ENCODE results near the gene TMEM178A.

TMEM178A gene

DNA sequence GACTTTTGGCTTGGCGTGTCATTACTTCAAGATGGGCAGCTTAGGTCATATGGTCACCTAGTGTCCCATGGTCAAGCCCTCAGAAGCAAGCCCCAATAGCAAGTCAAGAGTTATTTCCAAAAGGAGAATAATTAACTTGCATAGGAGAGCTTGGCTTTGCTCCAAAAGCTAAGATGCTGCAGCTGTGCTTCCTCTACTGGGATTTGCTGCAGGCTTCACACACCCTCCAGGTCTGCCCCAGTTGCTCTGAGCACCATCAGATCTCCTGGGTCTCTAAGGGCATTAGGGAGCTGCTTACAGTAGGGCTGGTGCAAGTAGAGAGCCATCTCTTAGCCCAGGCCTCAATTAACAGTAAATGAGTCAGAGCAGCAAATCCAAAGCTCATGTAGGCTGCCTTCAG, 66.8 kb downstream of the TMEM178A start:
- H3K27me3 ChIP-seq (replicated peaks; ENCODE audit: insufficient read depth, low read length), result no peaks in the 10 kb centered on the region
- DNase-seq, result no peak
- no peaks in the 10 kb centered on the region for H3K9me3 ChIP-seq (replicated peaks; ENCODE audit: insufficient read depth, low read length)
- H3K79me2 ChIP-seq (ENCODE audit: low read length), result no peaks in the 10 kb centered on the region
- no peak overlapping the region for H3K27ac ChIP-seq (ENCODE audit: low read length)
- H3K4me2 ChIP-seq (ENCODE audit: low read depth, low read length), result no peak overlapping the region
- no peaks in the 10 kb centered on the region for H3K36me3 ChIP-seq (replicated peaks; ENCODE audit: insufficient read depth, low read length)
- H3K4me3 ChIP-seq (ENCODE audit: low read length), result no peak overlapping the region
- no peaks in the 10 kb centered on the region for H4K20me1 ChIP-seq (ENCODE audit: insufficient read depth, low read length)
- H3F3A ChIP-seq (ENCODE audit: insufficient read depth, low read length), result no peaks in the 10 kb centered on the region
- H3K4me1 ChIP-seq (ENCODE audit: low read length), result 0 out of 2 replicates have a peak, but pooled peaks cover 5% of the 10 kb centered on the region
- H3K9ac ChIP-seq (ENCODE audit: low read length), result no peak overlapping the region
- H2AFZ ChIP-seq (ENCODE audit: low read length), result no peak overlapping the region
- no peaks in the 10 kb centered on the region for H3K9me2 ChIP-seq (replicated peaks; ENCODE audit: insufficient read depth, low read length)
- TF ChIP-seq EZH2 (optimal IDR thresholded peaks at IDR 0.05; ENCODE audit: low read depth, low read length) (no peak), EZH2phosphoT487 (IDR thresholded peaks at IDR 0.05; ENCODE audit: low read length) (no peak)
- TF ChIP-seq, protein P1, sequence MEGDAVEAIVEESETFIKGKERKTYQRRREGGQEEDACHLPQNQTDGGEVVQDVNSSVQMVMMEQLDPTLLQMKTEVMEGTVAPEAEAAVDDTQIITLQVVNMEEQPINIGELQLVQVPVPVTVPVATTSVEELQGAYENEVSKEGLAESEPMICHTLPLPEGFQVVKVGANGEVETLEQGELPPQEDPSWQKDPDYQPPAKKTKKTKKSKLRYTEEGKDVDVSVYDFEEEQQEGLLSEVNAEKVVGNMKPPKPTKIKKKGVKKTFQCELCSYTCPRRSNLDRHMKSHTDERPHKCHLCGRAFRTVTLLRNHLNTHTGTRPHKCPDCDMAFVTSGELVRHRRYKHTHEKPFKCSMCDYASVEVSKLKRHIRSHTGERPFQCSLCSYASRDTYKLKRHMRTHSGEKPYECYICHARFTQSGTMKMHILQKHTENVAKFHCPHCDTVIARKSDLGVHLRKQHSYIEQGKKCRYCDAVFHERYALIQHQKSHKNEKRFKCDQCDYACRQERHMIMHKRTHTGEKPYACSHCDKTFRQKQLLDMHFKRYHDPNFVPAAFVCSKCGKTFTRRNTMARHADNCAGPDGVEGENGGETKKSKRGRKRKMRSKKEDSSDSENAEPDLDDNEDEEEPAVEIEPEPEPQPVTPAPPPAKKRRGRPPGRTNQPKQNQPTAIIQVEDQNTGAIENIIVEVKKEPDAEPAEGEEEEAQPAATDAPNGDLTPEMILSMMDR (IDR thresholded peaks at IDR 0.05; ENCODE audit: low read length), result no peak

DNA sequence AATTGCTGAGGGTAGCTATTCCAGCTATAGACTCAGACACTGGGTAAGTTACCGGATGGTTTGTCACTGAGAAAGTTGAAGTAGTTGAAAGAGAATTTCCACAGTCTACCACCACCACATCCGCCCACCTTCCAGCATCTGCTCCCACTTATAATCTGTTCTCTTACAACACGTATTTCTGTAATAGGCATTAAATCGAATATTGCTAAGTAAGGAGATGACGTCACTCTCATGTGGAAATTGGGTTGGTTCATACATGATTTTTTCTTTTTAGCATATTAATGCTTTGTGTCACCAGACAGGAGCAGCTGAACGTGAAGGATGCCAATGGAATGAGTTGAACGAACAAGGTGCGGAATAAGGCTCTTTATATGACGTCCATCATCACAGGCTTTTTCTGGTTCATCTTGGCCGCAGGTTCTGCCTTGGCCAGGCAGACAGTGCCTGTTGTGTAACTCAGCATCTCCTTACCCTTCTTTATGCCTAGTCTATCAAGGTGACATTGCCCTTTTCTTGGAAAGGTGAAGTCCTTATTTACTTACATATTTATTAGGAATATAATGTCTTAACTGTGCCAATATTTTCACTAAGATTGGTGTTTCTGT, 67.5 kb downstream of the TMEM178A start:
- H3K27me3 ChIP-seq (replicated peaks; ENCODE audit: insufficient read depth, low read length), result no peaks in the 10 kb centered on the region
- no peaks in the 10 kb centered on the region for H4K20me1 ChIP-seq (ENCODE audit: insufficient read depth, low read length)
- TF ChIP-seq EZH2 (optimal IDR thresholded peaks at IDR 0.05; ENCODE audit: low read depth, low read length), result no peak
- TF ChIP-seq, protein P1 (IDR thresholded peaks at IDR 0.05; ENCODE audit: low read length), result no peak
- no peak for TF ChIP-seq EZH2phosphoT487 (IDR thresholded peaks at IDR 0.05; ENCODE audit: low read length)
- no peak overlapping the region for H3K4me3 ChIP-seq (ENCODE audit: low read length)
- H2AFZ ChIP-seq (ENCODE audit: low read length), result no peak overlapping the region
- 0 out of 2 replicates have a peak, but pooled peaks cover 5% of the 10 kb centered on the region for H3K4me1 ChIP-seq (ENCODE audit: low read length)
- no peak for DNase-seq
- no peak overlapping the region for H3K4me2 ChIP-seq (ENCODE audit: low read depth, low read length)
- H3K27ac ChIP-seq (ENCODE audit: low read length), result no peak overlapping the region
- H3K36me3 ChIP-seq (replicated peaks; ENCODE audit: insufficient read depth, low read length), result no peaks in the 10 kb centered on the region
- no peaks in the 10 kb centered on the region for H3F3A ChIP-seq (ENCODE audit: insufficient read depth, low read length)
- H3K9me2 ChIP-seq (replicated peaks; ENCODE audit: insufficient read depth, low read length), result no peaks in the 10 kb centered on the region
- no peak overlapping the region for H3K9ac ChIP-seq (ENCODE audit: low read length)
- no peaks in the 10 kb centered on the region for H3K79me2 ChIP-seq (ENCODE audit: low read length)
- H3K9me3 ChIP-seq (replicated peaks; ENCODE audit: insufficient read depth, low read length), result no peaks in the 10 kb centered on the region

DNA sequence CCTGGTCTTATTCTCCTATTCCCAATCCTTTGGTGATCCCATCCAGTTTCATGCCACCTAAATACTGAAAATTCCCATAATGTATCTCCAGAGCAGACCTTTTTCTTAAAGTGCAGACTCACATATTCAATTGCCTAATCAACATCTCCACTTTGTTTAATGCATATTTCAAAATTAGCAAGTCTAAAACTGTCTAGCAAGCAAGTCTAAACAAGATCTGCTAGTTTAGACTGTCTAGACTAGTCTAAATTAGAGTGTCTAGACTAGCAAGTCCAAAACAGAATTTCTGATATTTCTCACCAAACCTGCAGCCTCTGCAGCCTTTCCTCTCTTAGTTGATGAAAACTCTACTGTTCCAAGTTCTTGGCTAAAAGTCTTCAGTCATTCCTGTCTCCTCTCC, 68.7 kb downstream of the TMEM178A start:
- Histone ChIP-seq H3K36me3 (replicated peaks; ENCODE audit: insufficient read depth, low read length) (no peaks in the 10 kb centered on the region), H3K4me2 (ENCODE audit: low read depth, low read length) (no peak overlapping the region), H3K9ac (ENCODE audit: low read length) (no peak overlapping the region)

More for the DNA sequence above, 68.7 kb downstream of the TMEM178A start:
- Histone ChIP-seq H3F3A (ENCODE audit: insufficient read depth, low read length) (no peaks in the 10 kb centered on the region), H3K4me3 (ENCODE audit: low read length) (no peak overlapping the region), H4K20me1 (ENCODE audit: insufficient read depth, low read length) (no peaks in the 10 kb centered on the region), H3K9me2 (replicated peaks; ENCODE audit: insufficient read depth, low read length) (no peaks in the 10 kb centered on the region), H3K4me1 (ENCODE audit: low read length) (no peaks in the 10 kb centered on the region), H3K9me3 (replicated peaks; ENCODE audit: insufficient read depth, low read length) (no peaks in the 10 kb centered on the region), H3K27ac (ENCODE audit: low read length) (no peak overlapping the region), H3K27me3 (replicated peaks; ENCODE audit: insufficient read depth, low read length) (no peaks in the 10 kb centered on the region), H3K79me2 (ENCODE audit: low read length) (no peaks in the 10 kb centered on the region), H2AFZ (ENCODE audit: low read length) (no peak overlapping the region)
- TF ChIP-seq EZH2 (optimal IDR thresholded peaks at IDR 0.05; ENCODE audit: low read depth, low read length) (no peak), EZH2phosphoT487 (IDR thresholded peaks at IDR 0.05; ENCODE audit: low read length) (no peak)
- TF ChIP-seq, protein P1 (IDR thresholded peaks at IDR 0.05; ENCODE audit: low read length), result no peak
- DNase-seq, result no peak
